Smooth muscle cell of the brain vasculature (primary cell): ENCODE data around the gene SNX33.
A peak's percentile ranks its signal among the peaks of the same experiment; 100 is the strongest.
"Not testable (repeated sequence)": the region's sequence is repeated elsewhere in the genome, so short reads cannot be mapped to it uniquely, and the experiment has no call there.

Experiments
- DNase-seq: peaks from one replicate; pipeline ENCODE4 v3.0.0-alpha.2; 2012; ENCODE audit warnings: low read depth, low spot score

The SNX33 gene

GRCh38 chr15:75661756-75662140 lies 14.0 kb downstream of the SNX33 start:
- DNase-seq: no peak

GRCh38 chr15:75662823-75663519 lies 15.3 kb downstream of the SNX33 start:
- no peak for DNase-seq

GRCh38 chr15:75663931-75664421 lies 16.3 kb downstream of the SNX33 start:
- no peak for DNase-seq

- DNase-seq: peak; percentile 90
These were observed 19.2 kb downstream of the SNX33 start for GRCh38 chr15:75666823-75667501.

- DNase-seq: no peak
These were observed 21.6 kb downstream of the SNX33 start for GRCh38 chr15:75669191-75669878.

- DNase-seq: no peak
These were observed 22.1 kb downstream of the SNX33 start for GRCh38 chr15:75669879-75670212.

GRCh38 chr15:75671730-75672602 lies 24.3 kb downstream of the SNX33 start:
- DNase-seq: no peak

GRCh38 chr15:75672646-75673425 lies 25.1 kb downstream of the SNX33 start:
- no peak for DNase-seq

- no peak for DNase-seq
These were observed 25.9 kb downstream of the SNX33 start for GRCh38 chr15:75673426-75674235.

- no peak for DNase-seq
These were observed 26.7 kb downstream of the SNX33 start for GRCh38 chr15:75674366-75674765.

- no peak for DNase-seq
These were observed 28.1 kb downstream of the SNX33 start for GRCh38 chr15:75675579-75676404.

GRCh38 chr15:75676688-75677464 lies 29.2 kb downstream of the SNX33 start:
- no peak for DNase-seq

GRCh38 chr15:75677465-75678323 lies 30.0 kb downstream of the SNX33 start:
- DNase-seq: no peak

- DNase-seq: not testable (repeated sequence)
These were observed 30.6 kb downstream of the SNX33 start for GRCh38 chr15:75678324-75678690.

GRCh38 chr15:75680007-75680789 lies 32.5 kb downstream of the SNX33 start:
- DNase-seq: no peak
